Measurements from ENCODE around the gene OSBPL5. TPM values are rescaled to one million over a fixed set of nuclear protein-coding genes. Genes with fewer than 3 reads are reported as not detected.

The OSBPL5 gene
- total and polyA plus RNA-seq, 2 of the 4 experiments (the other 2 are of a cell fraction), result 14.9 to 22.3 TPM

GRCh38 chr11:3194016-3194816, 29.1 kb upstream of the OSBPL5 start:
- no peak overlapping the region for H3K9ac ChIP-seq (ENCODE audit: low read depth, low read length)
- no peak for DNase-seq
- no peak overlapping the region for H4K8ac ChIP-seq (ENCODE audit: low read depth in 2 of 2, low read length in 2 of 2)
- CTCF ChIA-PET, result interaction anchor here (1.2 kb wide), 2 partner anchors 17 to 25 kb away, joined by 4 to 5 read pairs; no protein-coding TSS in a partner anchor
- intact Hi-C loops (cut with micrococcal nuclease) (no loop called here), dilution Hi-C loops (cut with HindIII; ENCODE audit: low sequenced_read_pairs, unreplicated experiment) (no loop called here), in situ Hi-C loops (cut with MboI; ENCODE audit: low sequenced_read_pairs) (no loop called here)
- H3K27me3 ChIP-seq (ENCODE audit: control insufficient read depth, insufficient read depth, low read length), result peaks cover 54% of the 10 kb centered on the region
- no peak overlapping the region for H3K27ac ChIP-seq (ENCODE audit: insufficient read depth, low read length)
- no peaks in the 10 kb centered on the region for H3K9me1 ChIP-seq (ENCODE audit: insufficient read depth, low read length)
- POLR2A ChIA-PET (ENCODE audit: unreplicated experiment), result no interaction called here
- no peak for ATAC-seq (ENCODE audit: low read depth)
- H3K79me1 ChIP-seq (ENCODE audit: low read depth in 1 of 2, low read length in 2 of 2), result no peaks in the 10 kb centered on the region
- H2BK120ac ChIP-seq (ENCODE audit: low read depth, low read length), result no peak overlapping the region
- no peak for TF ChIP-seq CHD1 (IDR thresholded peaks at IDR 0.05; ENCODE audit: low read depth, low read length)
- no peak for TF ChIP-seq USF2 (IDR thresholded peaks at IDR 0.05; ENCODE audit: low read depth, low read length)
- no peak for TF ChIP-seq RAD21 (IDR thresholded peaks at IDR 0.05; ENCODE audit: low read length)
- TF ChIP-seq NFE2L2 (IDR thresholded peaks at IDR 0.05; ENCODE audit: low read depth, low read length), result no peak
- TF ChIP-seq SMC3 (IDR thresholded peaks at IDR 0.05; ENCODE audit: low read depth, low read length), result no peak
- TF ChIP-seq BHLHE40 (IDR thresholded peaks at IDR 0.05; ENCODE audit: low read depth, low read length), result no peak
- no peak for TF ChIP-seq FOS (IDR thresholded peaks at IDR 0.05; ENCODE audit: low read depth, low read length)
- TF ChIP-seq CEBPB (IDR thresholded peaks at IDR 0.05; ENCODE audit: low read depth, low read length), result no peak
- TF ChIP-seq MXI1 (IDR thresholded peaks at IDR 0.05; ENCODE audit: borderline replicate concordance, low read depth, low read length), result no peak
- no peak for TF ChIP-seq ELK1 (IDR thresholded peaks at IDR 0.05; ENCODE audit: borderline replicate concordance, low read depth, low read length)
- no peak for TF ChIP-seq MAZ (IDR thresholded peaks at IDR 0.05; ENCODE audit: borderline replicate concordance, low read depth, low read length)
- TF ChIP-seq CTCF (conservative IDR thresholded peaks at IDR 0.05; ENCODE audit: low read depth, low read length), result no peak
- TF ChIP-seq MAFK (IDR thresholded peaks at IDR 0.05; ENCODE audit: low read depth, low read length), result no peak
- TF ChIP-seq RCOR1 (IDR thresholded peaks at IDR 0.05; ENCODE audit: insufficient replicate concordance, low read length), result no peak
- no peak for TF ChIP-seq RFX5 (IDR thresholded peaks at IDR 0.05; ENCODE audit: low read depth, low read length)
- TF ChIP-seq POLR2A (IDR thresholded peaks at IDR 0.05; ENCODE audit: low read depth, low read length), result no peak
- H3K14ac ChIP-seq (replicated peaks; ENCODE audit: low read depth, low read length), result no peak overlapping the region
- no peak overlapping the region for H3K4me2 ChIP-seq (ENCODE audit: low read depth, low read length)
- H3K9me3 ChIP-seq (ENCODE audit: control insufficient read depth, insufficient read depth, low read length), result no peaks in the 10 kb centered on the region
- H2BK20ac ChIP-seq (ENCODE audit: low read depth, low read length), result no peak overlapping the region
- H3K18ac ChIP-seq (ENCODE audit: low read depth, low read length), result no peak overlapping the region
- no peak overlapping the region for H3K56ac ChIP-seq (ENCODE audit: extremely low read depth, insufficient read depth, low read length)
- H4K5ac ChIP-seq (ENCODE audit: low read depth, low read length), result no peak overlapping the region
- no peaks in the 10 kb centered on the region for H4K20me1 ChIP-seq (ENCODE audit: insufficient read depth, low read length)
- WGBS, 2 experiments (ENCODE audit: extremely low coverage in 2 of 2, insufficient read length in 1 of 2), result no CpG with 5 or more reads among the region's 12 CpGs
- BruUV-seq (replicated peaks), result no TSS peak
- no peak overlapping the region for H2BK15ac ChIP-seq (ENCODE audit: low read depth, low read length)
- peak overlapping the region; percentile 55 for H2AK9ac ChIP-seq (replicated peaks; ENCODE audit: low read depth, low read length, poor library complexity)
- H2AK5ac ChIP-seq (ENCODE audit: low read depth, low read length), result no peak overlapping the region
- no peak overlapping the region for H3K23ac ChIP-seq (ENCODE audit: low read depth, low read length)
- H4K91ac ChIP-seq (ENCODE audit: insufficient read depth, low read depth, low read length), result no peak overlapping the region
- no peak overlapping the region for H2AFZ ChIP-seq (replicated peaks; ENCODE audit: low read length, poor library complexity)
- H3K4me3 ChIP-seq (ENCODE audit: insufficient read depth, low read depth, low read length), result no peak overlapping the region
- H3K4ac ChIP-seq (ENCODE audit: low read depth, low read length), result no peak overlapping the region
- no peaks in the 10 kb centered on the region for H3K36me3 ChIP-seq (ENCODE audit: control insufficient read depth, insufficient read depth, low read length)
- H2BK5ac ChIP-seq (ENCODE audit: low read depth, low read length, poor library complexity, severe bottlenecking), result no peak overlapping the region
- no peaks in the 10 kb centered on the region for H3K4me1 ChIP-seq (ENCODE audit: control insufficient read depth, insufficient read depth, low read length)

Data from IMR-90 (cell line).